Left colon (tissue), 2 donors: ENCODE results near the gene RNF111. TPM values are rescaled to one million over a fixed set of nuclear protein-coding genes. Genes with fewer than 3 reads are reported as not detected.

Source experiments
- ATAC-seq: fragments of 200-7000 bp; cut with Tn5 transposase; one replicate; pipeline ENCODE4 v1.9.1; 2020; ENCODE audit warnings: mild to moderate bottlenecking, moderate library complexity
- DNase-seq, 2 donors: peaks; one replicate each; pipeline ENCODE4 v3.0.0-alpha.2; 2020
- intact Hi-C, 2 donors: fragments of 100-400 bp; cut with DNase I in 1 of 2; cut with micrococcal nuclease in 1 of 2; formaldehyde crosslinking; loops; one replicate each; pipeline versions ENCODE4 v1.11.2 to v1.14.0; 2022; cut with DNase I, micrococcal nuclease
- total RNA-seq, 2 donors: library from RNA; stranded (reverse); fragmentation: NEBNext Ultra II Directional; extraction: Animal tissue kit (Norgen Biotek cat#: 25700); gene quantifications; one replicate each; pipeline ENCODE4 v1.2.1, GENCODE V29; 2021
- donor health status: DM: no; HTN: no; CAD: no.
- donor health status: DM: yes; HTN: yes; CAD: no.

Gene RNF111
- total RNA-seq, 2 donors from 2014 or later = 27.0 to 31.1 TPM

- no peak for ATAC-seq
- DNase-seq = no peak
- intact Hi-C loops = no loop called here
These were observed 54.6 kb downstream of the RNF111 start for GRCh38 chr15:59042041-59042440.

- no peak for ATAC-seq
- DNase-seq = no peak
- intact Hi-C loops = no loop called here
These were observed 61.4 kb downstream of the RNF111 start for GRCh38 chr15:59048897-59049296.

- ATAC-seq = no peak
- DNase-seq = no peak
- intact Hi-C loops = no loop called here
These were observed 64.7 kb downstream of the RNF111 start for GRCh38 chr15:59051873-59052861.

- ATAC-seq = no peak
- DNase-seq = no peak
- intact Hi-C loops = no loop called here
These were observed 65.5 kb downstream of the RNF111 start for GRCh38 chr15:59052915-59053407.

- ATAC-seq = no peak
These were observed 66.0 kb downstream of the RNF111 start for GRCh38 chr15:59053482-59053881.

GRCh38 chr15:59059076-59059597, 71.7 kb downstream of the RNF111 start:
- no peak for DNase-seq
- intact Hi-C loops = no loop called here
- ATAC-seq = no peak

More at GRCh38 chr15:59053482-59053881, 66.0 kb downstream of the RNF111 start:
- no peak for DNase-seq
- intact Hi-C loops = no loop called here

GRCh38 chr15:59060348-59060747, 72.9 kb downstream of the RNF111 start:
- DNase-seq = no peak
- no peak for ATAC-seq
- intact Hi-C loops = no loop called here

- DNase-seq (no peak), ATAC-seq (no peak)
- intact Hi-C loops = no loop called here
These were observed 75.6 kb downstream of the RNF111 start for GRCh38 chr15:59063042-59063441.

- intact Hi-C loops = no loop called here
- ATAC-seq (no peak), DNase-seq (no peak)
These were observed 82.0 kb downstream of the RNF111 start for GRCh38 chr15:59069430-59069829.

- DNase-seq (no peak), ATAC-seq (no peak)
- intact Hi-C loops = no loop called here
These were observed 87.1 kb downstream of the RNF111 start for GRCh38 chr15:59074607-59075006.

- intact Hi-C loops = no loop called here
- ATAC-seq = no peak
- no peak for DNase-seq
These were observed 100.3 kb downstream of the RNF111 start for GRCh38 chr15:59087731-59088130.

GRCh38 chr15:59094077-59094476, 106.6 kb downstream of the RNF111 start:
- DNase-seq (no peak), ATAC-seq (no peak)
- intact Hi-C loops = no loop called here

- ATAC-seq = no peak
- no peak for DNase-seq
- intact Hi-C loops = no loop called here
These were observed 109.0 kb downstream of the RNF111 start for GRCh38 chr15:59096429-59096828.

- no peak for DNase-seq
- no peak for ATAC-seq
- intact Hi-C loops = no loop called here
These were observed 111.8 kb downstream of the RNF111 start for GRCh38 chr15:59099162-59099685.

GRCh38 chr15:59104602-59104911, 117.1 kb downstream of the RNF111 start:
- intact Hi-C loops = no loop called here
- peak; percentile 40 for ATAC-seq
- no peak for DNase-seq

- ATAC-seq = peak; percentile 98
- intact Hi-C loops = no loop called here
- DNase-seq = peak; percentile 84 to 86
These were observed 117.7 kb downstream of the RNF111 start, which contains the start of gene CCNB2 for GRCh38 chr15:59104912-59105732. Gene CCNB2 (plus strand): TSS chr15:59105146. CDS start chr15:59105269, 123 bp downstream.

GRCh38 chr15:59105854-59106253, 118.4 kb downstream of the RNF111 start:
- DNase-seq = no peak
- ATAC-seq = peak; percentile 63
- intact Hi-C loops = no loop called here

- DNase-seq (no peak), ATAC-seq (no peak)
- intact Hi-C loops = no loop called here
These were observed 123.8 kb downstream of the RNF111 start for GRCh38 chr15:59111251-59111650.

- intact Hi-C loops = no loop called here
- no peak for ATAC-seq
- no peak for DNase-seq
These were observed 127.6 kb downstream of the RNF111 start for GRCh38 chr15:59115047-59115446.
